ENCODE data around the gene MAGEA10. TPM values are rescaled to one million over a fixed set of nuclear protein-coding genes. Genes with fewer than 3 reads are reported as not detected.

The MAGEA10 gene
- total RNA-seq, 1 experiment from 2014 or later, result not detected

- peaks cover 30% of the 10 kb centered on the region for H3K4me1 Mint-ChIP-seq
- no peaks in the 10 kb centered on the region for H3K36me3 Mint-ChIP-seq
- no peak for DNase-seq (ENCODE audit: low spot score)
- ChIA-PET POLR2A (no interaction called here), CTCF (no interaction called here)
- TF ChIP-seq ZNF232 (CRISPR knock-in tag; IDR thresholded peaks at IDR 0.05) (no peak), ZNF416 (CRISPR knock-in tag; IDR thresholded peaks at IDR 0.05) (no peak), IRF2 (CRISPR knock-in tag; IDR thresholded peaks at IDR 0.05; ENCODE audit: borderline replicate concordance, low read depth) (no peak), ZNF121 (CRISPR knock-in tag; IDR thresholded peaks at IDR 0.05) (no peak), NFE2L1 (CRISPR knock-in tag; IDR thresholded peaks at IDR 0.05) (no peak), NFYB (CRISPR knock-in tag; conservative IDR thresholded peaks at IDR 0.05; ENCODE audit: low read depth) (no peak), SOX15 (CRISPR knock-in tag; IDR thresholded peaks at IDR 0.05) (no peak), FOXK1 (CRISPR knock-in tag; IDR thresholded peaks at IDR 0.05) (no peak)
- TF ChIP-seq, protein P1, sequence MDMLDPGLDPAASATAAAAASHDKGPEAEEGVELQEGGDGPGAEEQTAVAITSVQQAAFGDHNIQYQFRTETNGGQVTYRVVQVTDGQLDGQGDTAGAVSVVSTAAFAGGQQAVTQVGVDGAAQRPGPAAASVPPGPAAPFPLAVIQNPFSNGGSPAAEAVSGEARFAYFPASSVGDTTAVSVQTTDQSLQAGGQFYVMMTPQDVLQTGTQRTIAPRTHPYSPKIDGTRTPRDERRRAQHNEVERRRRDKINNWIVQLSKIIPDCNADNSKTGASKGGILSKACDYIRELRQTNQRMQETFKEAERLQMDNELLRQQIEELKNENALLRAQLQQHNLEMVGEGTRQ (CRISPR knock-in tag; IDR thresholded peaks at IDR 0.05), result no peak
- TF ChIP-seq, protein P2, sequence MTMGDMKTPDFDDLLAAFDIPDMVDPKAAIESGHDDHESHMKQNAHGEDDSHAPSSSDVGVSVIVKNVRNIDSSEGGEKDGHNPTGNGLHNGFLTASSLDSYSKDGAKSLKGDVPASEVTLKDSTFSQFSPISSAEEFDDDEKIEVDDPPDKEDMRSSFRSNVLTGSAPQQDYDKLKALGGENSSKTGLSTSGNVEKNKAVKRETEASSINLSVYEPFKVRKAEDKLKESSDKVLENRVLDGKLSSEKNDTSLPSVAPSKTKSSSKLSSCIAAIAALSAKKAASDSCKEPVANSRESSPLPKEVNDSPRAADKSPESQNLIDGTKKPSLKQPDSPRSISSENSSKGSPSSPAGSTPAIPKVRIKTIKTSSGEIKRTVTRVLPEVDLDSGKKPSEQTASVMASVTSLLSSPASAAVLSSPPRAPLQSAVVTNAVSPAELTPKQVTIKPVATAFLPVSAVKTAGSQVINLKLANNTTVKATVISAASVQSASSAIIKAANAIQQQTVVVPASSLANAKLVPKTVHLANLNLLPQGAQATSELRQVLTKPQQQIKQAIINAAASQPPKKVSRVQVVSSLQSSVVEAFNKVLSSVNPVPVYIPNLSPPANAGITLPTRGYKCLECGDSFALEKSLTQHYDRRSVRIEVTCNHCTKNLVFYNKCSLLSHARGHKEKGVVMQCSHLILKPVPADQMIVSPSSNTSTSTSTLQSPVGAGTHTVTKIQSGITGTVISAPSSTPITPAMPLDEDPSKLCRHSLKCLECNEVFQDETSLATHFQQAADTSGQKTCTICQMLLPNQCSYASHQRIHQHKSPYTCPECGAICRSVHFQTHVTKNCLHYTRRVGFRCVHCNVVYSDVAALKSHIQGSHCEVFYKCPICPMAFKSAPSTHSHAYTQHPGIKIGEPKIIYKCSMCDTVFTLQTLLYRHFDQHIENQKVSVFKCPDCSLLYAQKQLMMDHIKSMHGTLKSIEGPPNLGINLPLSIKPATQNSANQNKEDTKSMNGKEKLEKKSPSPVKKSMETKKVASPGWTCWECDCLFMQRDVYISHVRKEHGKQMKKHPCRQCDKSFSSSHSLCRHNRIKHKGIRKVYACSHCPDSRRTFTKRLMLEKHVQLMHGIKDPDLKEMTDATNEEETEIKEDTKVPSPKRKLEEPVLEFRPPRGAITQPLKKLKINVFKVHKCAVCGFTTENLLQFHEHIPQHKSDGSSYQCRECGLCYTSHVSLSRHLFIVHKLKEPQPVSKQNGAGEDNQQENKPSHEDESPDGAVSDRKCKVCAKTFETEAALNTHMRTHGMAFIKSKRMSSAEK (CRISPR knock-in tag; IDR thresholded peaks at IDR 0.05; ENCODE audit: borderline replicate concordance), result no peak
- no peaks in the 10 kb centered on the region for H3K9me3 Mint-ChIP-seq
- H3K27me3 Mint-ChIP-seq (ENCODE audit: low read depth), result no peaks in the 10 kb centered on the region
- H3K4me3 Mint-ChIP-seq, result no peak overlapping the region
- no peak overlapping the region for H3K27ac Mint-ChIP-seq
- ATAC-seq, result no peak
Observed at GRCh38 chrX:152155766-152156310, 17.5 kb upstream of the MAGEA10 start.

GRCh38 chrX:152154050-152154449, 15.7 kb upstream of the MAGEA10 start:
- Mint-ChIP-seq H3K27ac (no peak overlapping the region), H3K9me3 (no peaks in the 10 kb centered on the region), H3K36me3 (no peaks in the 10 kb centered on the region), H3K4me1 (peaks cover 44% of the 10 kb centered on the region), H3K27me3 (ENCODE audit: low read depth) (no peaks in the 10 kb centered on the region), H3K4me3 (no peak overlapping the region)
- ATAC-seq (peak; percentile 79), DNase-seq (ENCODE audit: low spot score) (no peak)
- CTCF ChIA-PET, result no interaction called here
- POLR2A ChIA-PET, result no interaction called here
- TF ChIP-seq ATF3 (CRISPR knock-in tag; conservative IDR thresholded peaks at IDR 0.05) (no peak), ZNF281 (CRISPR knock-in tag; IDR thresholded peaks at IDR 0.05) (no peak), TP53 (CRISPR knock-in tag; IDR thresholded peaks at IDR 0.05) (no peak), SP1 (CRISPR knock-in tag; conservative IDR thresholded peaks at IDR 0.05) (no peak), JUN (CRISPR knock-in tag; IDR thresholded peaks at IDR 0.05) (no peak), NFATC4 (CRISPR knock-in tag; IDR thresholded peaks at IDR 0.05) (no peak)
- TF ChIP-seq, protein P3, sequence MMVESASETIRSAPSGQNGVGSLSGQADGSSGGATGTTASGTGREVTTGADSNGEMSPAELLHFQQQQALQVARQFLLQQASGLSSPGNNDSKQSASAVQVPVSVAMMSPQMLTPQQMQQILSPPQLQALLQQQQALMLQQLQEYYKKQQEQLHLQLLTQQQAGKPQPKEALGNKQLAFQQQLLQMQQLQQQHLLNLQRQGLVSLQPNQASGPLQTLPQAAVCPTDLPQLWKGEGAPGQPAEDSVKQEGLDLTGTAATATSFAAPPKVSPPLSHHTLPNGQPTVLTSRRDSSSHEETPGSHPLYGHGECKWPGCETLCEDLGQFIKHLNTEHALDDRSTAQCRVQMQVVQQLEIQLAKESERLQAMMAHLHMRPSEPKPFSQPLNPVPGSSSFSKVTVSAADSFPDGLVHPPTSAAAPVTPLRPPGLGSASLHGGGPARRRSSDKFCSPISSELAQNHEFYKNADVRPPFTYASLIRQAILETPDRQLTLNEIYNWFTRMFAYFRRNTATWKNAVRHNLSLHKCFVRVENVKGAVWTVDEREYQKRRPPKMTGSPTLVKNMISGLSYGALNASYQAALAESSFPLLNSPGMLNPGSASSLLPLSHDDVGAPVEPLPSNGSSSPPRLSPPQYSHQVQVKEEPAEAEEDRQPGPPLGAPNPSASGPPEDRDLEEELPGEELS (CRISPR knock-in tag; IDR thresholded peaks at IDR 0.05), result no peak
- TF ChIP-seq, protein P4, sequence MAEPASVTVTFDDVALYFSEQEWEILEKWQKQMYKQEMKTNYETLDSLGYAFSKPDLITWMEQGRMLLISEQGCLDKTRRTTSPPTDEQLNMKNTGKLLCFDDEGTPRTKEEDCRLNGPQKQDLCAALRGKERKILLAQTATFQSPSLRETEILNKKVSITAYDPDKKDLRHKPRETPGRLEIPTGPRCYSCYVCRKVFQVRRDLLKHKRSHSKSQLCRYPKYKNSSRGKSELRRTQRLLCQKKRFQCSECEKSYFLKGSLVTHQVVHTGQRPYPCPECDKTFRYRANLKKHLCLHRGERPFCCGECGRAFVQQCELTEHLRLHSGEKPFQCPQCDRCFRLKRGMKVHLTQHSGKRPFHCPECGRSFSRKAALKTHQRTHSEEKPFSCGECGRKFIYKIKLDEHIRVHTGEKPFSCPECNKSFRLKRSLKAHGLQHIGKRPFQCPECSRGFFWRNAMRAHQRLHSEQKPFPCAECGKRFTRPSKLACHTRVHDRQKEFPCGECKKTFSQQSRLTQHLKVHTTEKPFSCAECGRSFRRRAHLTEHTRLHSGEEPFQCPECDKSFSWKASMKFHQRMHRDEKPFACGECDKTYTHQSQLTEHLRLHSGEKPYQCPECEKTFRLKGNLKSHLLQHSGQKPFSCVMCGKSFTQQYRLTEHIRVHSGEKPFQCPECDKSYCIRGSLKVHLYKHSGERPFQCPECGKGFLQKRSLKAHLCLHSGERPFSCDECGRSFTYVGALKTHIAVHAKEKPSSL (CRISPR knock-in tag; conservative IDR thresholded peaks at IDR 0.05), result no peak
- TF ChIP-seq, protein P5, sequence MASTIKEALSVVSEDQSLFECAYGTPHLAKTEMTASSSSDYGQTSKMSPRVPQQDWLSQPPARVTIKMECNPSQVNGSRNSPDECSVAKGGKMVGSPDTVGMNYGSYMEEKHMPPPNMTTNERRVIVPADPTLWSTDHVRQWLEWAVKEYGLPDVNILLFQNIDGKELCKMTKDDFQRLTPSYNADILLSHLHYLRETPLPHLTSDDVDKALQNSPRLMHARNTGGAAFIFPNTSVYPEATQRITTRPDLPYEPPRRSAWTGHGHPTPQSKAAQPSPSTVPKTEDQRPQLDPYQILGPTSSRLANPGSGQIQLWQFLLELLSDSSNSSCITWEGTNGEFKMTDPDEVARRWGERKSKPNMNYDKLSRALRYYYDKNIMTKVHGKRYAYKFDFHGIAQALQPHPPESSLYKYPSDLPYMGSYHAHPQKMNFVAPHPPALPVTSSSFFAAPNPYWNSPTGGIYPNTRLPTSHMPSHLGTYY (CRISPR knock-in tag; IDR thresholded peaks at IDR 0.05), result no peak

All from WTC11 (cell line).